ENCODE measurements around the gene MMP24OS.

Gene MMP24OS

GRCh38 chr20:35280523-35280922 is 2.6 kb upstream of the MMP24OS start:
- TF ChIP-seq EGR1 (IDR thresholded peaks at IDR 0.05): no peak
- TF ChIP-seq USF1 (IDR thresholded peaks at IDR 0.05): no peak
- TF ChIP-seq TCF12 (IDR thresholded peaks at IDR 0.05; ENCODE audit: low read depth): no peak
- no peak for TF ChIP-seq EP300 (IDR thresholded peaks at IDR 0.05; ENCODE audit: borderline replicate concordance)
- no peak for TF ChIP-seq CREB1 (IDR thresholded peaks at IDR 0.05; ENCODE audit: low read depth)
- no peak for TF ChIP-seq ZBTB7A (IDR thresholded peaks at IDR 0.05; ENCODE audit: low read depth)
- TF ChIP-seq, protein P1, sequence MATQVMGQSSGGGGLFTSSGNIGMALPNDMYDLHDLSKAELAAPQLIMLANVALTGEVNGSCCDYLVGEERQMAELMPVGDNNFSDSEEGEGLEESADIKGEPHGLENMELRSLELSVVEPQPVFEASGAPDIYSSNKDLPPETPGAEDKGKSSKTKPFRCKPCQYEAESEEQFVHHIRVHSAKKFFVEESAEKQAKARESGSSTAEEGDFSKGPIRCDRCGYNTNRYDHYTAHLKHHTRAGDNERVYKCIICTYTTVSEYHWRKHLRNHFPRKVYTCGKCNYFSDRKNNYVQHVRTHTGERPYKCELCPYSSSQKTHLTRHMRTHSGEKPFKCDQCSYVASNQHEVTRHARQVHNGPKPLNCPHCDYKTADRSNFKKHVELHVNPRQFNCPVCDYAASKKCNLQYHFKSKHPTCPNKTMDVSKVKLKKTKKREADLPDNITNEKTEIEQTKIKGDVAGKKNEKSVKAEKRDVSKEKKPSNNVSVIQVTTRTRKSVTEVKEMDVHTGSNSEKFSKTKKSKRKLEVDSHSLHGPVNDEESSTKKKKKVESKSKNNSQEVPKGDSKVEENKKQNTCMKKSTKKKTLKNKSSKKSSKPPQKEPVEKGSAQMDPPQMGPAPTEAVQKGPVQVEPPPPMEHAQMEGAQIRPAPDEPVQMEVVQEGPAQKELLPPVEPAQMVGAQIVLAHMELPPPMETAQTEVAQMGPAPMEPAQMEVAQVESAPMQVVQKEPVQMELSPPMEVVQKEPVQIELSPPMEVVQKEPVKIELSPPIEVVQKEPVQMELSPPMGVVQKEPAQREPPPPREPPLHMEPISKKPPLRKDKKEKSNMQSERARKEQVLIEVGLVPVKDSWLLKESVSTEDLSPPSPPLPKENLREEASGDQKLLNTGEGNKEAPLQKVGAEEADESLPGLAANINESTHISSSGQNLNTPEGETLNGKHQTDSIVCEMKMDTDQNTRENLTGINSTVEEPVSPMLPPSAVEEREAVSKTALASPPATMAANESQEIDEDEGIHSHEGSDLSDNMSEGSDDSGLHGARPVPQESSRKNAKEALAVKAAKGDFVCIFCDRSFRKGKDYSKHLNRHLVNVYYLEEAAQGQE (IDR thresholded peaks at IDR 0.05; ENCODE audit: low read depth): no peak
- no peak for TF ChIP-seq TAF1 (IDR thresholded peaks at IDR 0.05; ENCODE audit: low read depth)
- TF ChIP-seq, protein P2, sequence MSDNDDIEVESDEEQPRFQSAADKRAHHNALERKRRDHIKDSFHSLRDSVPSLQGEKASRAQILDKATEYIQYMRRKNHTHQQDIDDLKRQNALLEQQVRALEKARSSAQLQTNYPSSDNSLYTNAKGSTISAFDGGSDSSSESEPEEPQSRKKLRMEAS (IDR thresholded peaks at IDR 0.05): no peak
- TF ChIP-seq TEAD4 (IDR thresholded peaks at IDR 0.05): no peak
- no peak for TF ChIP-seq FOXM1 (IDR thresholded peaks at IDR 0.05; ENCODE audit: borderline replicate concordance, low read depth)
- TF ChIP-seq YY1 (IDR thresholded peaks at IDR 0.05; ENCODE audit: low read depth): no peak

DNA sequence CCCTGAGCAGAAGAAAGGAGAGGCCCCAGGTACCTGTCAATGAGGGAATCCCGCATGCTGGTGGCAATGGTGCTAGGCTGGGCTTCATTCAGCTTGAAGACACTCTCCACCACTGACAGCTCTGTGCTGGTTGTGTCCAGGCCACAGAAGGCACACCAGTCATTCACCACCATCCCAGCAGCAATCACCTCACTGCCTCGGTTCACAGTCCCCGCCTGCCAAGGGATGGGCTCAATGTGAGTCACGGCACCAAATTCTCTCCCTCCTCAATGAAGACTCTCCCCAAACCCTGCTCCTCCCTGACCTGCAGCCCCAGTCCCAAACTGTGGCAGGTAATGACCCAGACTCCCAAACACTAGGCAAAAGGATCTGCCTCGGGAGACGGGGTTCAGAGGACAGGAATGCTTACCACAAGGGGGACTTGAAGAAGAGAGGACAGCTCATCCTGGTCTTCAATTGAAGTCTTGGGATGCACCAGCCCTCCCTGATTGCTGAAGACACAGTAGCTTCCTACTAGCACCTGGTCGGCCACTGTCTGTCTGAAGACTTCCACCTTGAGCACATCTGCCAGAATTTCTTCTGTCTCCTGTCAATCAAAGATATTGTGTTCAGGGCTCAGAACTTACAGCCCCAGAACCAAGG is 1.7 kb upstream of the MMP24OS start:
- TF ChIP-seq ZBTB7A (IDR thresholded peaks at IDR 0.05; ENCODE audit: low read depth): no peak
- TF ChIP-seq TEAD4 (IDR thresholded peaks at IDR 0.05): no peak
- TF ChIP-seq NFIC (IDR thresholded peaks at IDR 0.05): no peak
- TF ChIP-seq USF1 (IDR thresholded peaks at IDR 0.05): no peak
- TF ChIP-seq YY1 (IDR thresholded peaks at IDR 0.05; ENCODE audit: low read depth): no peak
- no peak for TF ChIP-seq FOXM1 (IDR thresholded peaks at IDR 0.05; ENCODE audit: borderline replicate concordance, low read depth)
- TF ChIP-seq, protein P2 (IDR thresholded peaks at IDR 0.05): no peak
- no peak for TF ChIP-seq TCF12 (IDR thresholded peaks at IDR 0.05; ENCODE audit: low read depth)
- no peak for TF ChIP-seq EP300 (IDR thresholded peaks at IDR 0.05; ENCODE audit: borderline replicate concordance)
- no peak for TF ChIP-seq TAF1 (IDR thresholded peaks at IDR 0.05; ENCODE audit: low read depth)
- TF ChIP-seq, protein P1 (IDR thresholded peaks at IDR 0.05; ENCODE audit: low read depth): no peak
- no peak for TF ChIP-seq EGR1 (IDR thresholded peaks at IDR 0.05)
- no peak for TF ChIP-seq CREB1 (IDR thresholded peaks at IDR 0.05; ENCODE audit: low read depth)
- TF ChIP-seq RAD21 (IDR thresholded peaks at IDR 0.05; ENCODE audit: low read depth): no peak
- TF ChIP-seq CEBPB (IDR thresholded peaks at IDR 0.05): no peak

DNA sequence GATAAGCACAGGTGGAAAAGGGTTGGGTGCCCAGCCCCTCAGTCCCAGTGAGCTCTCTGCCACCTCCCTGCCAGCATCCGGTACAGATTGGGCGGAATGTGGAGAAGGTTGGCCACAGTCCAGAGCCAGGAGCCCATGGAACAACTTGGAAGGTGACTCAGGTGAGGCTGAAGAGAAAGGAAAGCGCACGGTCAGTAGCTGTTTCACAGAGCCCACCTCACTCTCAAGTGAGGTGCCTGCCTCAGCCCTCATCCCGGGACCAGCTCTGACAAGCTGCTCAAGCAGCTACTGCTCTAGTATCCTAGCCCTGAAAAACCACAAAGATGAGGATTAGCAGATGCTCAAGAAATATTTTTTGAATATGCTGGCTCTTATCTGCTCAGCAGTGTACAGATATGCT is 1.1 kb upstream of the MMP24OS start:
- TF ChIP-seq FOXM1 (IDR thresholded peaks at IDR 0.05; ENCODE audit: borderline replicate concordance, low read depth) (no peak), TAF1 (IDR thresholded peaks at IDR 0.05; ENCODE audit: low read depth) (no peak), YY1 (IDR thresholded peaks at IDR 0.05; ENCODE audit: low read depth) (no peak), TEAD4 (IDR thresholded peaks at IDR 0.05) (no peak), EP300 (IDR thresholded peaks at IDR 0.05; ENCODE audit: borderline replicate concordance) (no peak), NFIC (IDR thresholded peaks at IDR 0.05) (no peak), USF1 (IDR thresholded peaks at IDR 0.05) (no peak), TCF12 (IDR thresholded peaks at IDR 0.05; ENCODE audit: low read depth) (no peak), CREB1 (IDR thresholded peaks at IDR 0.05; ENCODE audit: low read depth) (no peak)
- TF ChIP-seq, protein P2 (IDR thresholded peaks at IDR 0.05): no peak

- TF ChIP-seq CREB1 (IDR thresholded peaks at IDR 0.05; ENCODE audit: low read depth) (no peak), TAF1 (IDR thresholded peaks at IDR 0.05; ENCODE audit: low read depth) (no peak), TCF12 (IDR thresholded peaks at IDR 0.05; ENCODE audit: low read depth) (no peak), NFIC (IDR thresholded peaks at IDR 0.05) (no peak), EP300 (IDR thresholded peaks at IDR 0.05; ENCODE audit: borderline replicate concordance) (no peak), USF1 (IDR thresholded peaks at IDR 0.05) (no peak), RAD21 (IDR thresholded peaks at IDR 0.05; ENCODE audit: low read depth) (no peak), EGR1 (IDR thresholded peaks at IDR 0.05) (no peak)
- TF ChIP-seq, protein P1 (IDR thresholded peaks at IDR 0.05; ENCODE audit: low read depth): no peak
- TF ChIP-seq, protein P2 (IDR thresholded peaks at IDR 0.05): no peak
Measured at GRCh38 chr20:35277127-35277526, 795 bp downstream of the MMP24OS start.

Data from Ishikawa (cell line).